SKM-1 (cell line): Measurements from ENCODE around the gene CAMK4.
"Not testable (repeated sequence)": the region's sequence is repeated elsewhere in the genome, so short reads cannot be mapped to it uniquely, and the experiment has no call there.

ENCODE experiments used
- DNase-seq: peaks from one replicate; lab custom pipeline; 2025; ENCODE audit not compliant: unreplicated experiment; lab: John Stamatoyannopoulos, UW

The CAMK4 gene

DNA sequence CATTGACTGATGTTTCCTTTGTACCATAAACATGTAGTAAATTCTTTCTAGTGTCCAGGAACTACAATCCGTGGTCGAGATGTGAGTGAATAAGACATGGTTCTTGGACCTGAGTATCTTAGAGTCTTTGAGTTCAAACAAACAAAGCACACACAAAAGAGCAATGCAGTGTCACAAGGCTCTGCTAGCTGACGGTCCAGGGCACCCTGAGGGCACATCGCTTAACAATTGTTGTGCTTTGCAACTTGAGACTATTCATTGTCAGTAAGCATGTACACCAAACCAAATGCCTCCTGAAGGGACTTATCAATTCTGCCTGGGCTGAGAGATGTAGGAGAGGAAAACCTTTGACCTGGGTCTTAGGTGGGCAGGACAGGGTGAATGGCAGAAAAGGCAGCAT is 84.8 kb downstream of the CAMK4 start:
- no peak for DNase-seq

- DNase-seq: no peak
Measured at GRCh38 chr5:111309384-111309783, 85.2 kb downstream of the CAMK4 start.

GRCh38 chr5:111310711-111311620 is 86.8 kb downstream of the CAMK4 start:
- no peak for DNase-seq

- no peak for DNase-seq
Measured at GRCh38 chr5:111311666-111312065, 87.5 kb downstream of the CAMK4 start.

- DNase-seq: no peak
Measured at GRCh38 chr5:111313017-111313724, 89.0 kb downstream of the CAMK4 start.

GRCh38 chr5:111320953-111321352 is 96.8 kb downstream of the CAMK4 start:
- no peak for DNase-seq

- DNase-seq: no peak
Measured at GRCh38 chr5:111321376-111321775, 97.2 kb downstream of the CAMK4 start.

GRCh38 chr5:111326551-111326950 is 102.4 kb downstream of the CAMK4 start:
- no peak for DNase-seq

DNA sequence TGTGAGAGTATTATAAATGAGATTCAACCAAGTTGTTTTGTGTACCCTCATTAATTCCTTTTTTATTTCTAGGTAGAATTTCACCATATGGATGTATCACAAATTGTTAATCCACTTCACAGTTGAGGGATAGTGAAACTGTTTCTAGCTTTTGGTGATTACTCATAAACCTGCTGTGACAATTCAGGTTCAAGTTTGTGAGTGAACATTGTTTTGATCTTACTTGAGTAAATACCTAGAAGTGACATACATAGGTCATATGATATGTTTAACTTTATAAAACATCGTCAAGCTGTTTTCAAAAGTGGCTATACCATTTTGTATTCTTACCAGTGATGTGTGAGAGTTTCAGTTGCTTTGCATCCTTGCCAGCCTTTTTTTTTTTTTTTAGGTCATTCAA is 112.9 kb downstream of the CAMK4 start:
- DNase-seq: no peak

- no peak for DNase-seq
Measured at GRCh38 chr5:111337688-111338087, 113.5 kb downstream of the CAMK4 start.

- DNase-seq: no peak
Measured at GRCh38 chr5:111345731-111346130, 121.5 kb downstream of the CAMK4 start.

DNA sequence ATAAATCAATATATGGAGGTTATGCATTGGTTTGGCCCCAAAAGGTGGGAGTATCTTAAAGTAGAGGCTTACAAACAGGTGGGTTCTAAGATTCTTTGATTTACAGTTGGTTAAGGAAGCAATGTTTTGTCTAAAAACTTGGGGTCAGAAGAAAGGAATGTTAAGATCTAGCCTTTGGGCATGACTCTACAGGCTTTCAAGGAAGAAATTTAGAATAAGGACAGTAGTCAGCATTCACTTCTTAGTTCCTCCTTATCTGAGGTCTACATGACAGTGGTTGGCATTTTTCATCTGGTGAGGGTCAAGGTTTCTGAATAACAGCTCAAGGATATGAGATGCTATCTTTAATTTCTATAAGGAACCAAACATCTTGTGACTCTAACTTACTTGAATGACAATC is 122.8 kb downstream of the CAMK4 start:
- no peak for DNase-seq

GRCh38 chr5:111348661-111349329 is 124.6 kb downstream of the CAMK4 start:
- no peak for DNase-seq

GRCh38 chr5:111349429-111349828 is 125.2 kb downstream of the CAMK4 start:
- DNase-seq: no peak

- DNase-seq: no peak
Measured at GRCh38 chr5:111353035-111353434, 128.9 kb downstream of the CAMK4 start.

GRCh38 chr5:111358726-111359125 is 134.5 kb downstream of the CAMK4 start:
- not testable (repeated sequence) for DNase-seq

DNA sequence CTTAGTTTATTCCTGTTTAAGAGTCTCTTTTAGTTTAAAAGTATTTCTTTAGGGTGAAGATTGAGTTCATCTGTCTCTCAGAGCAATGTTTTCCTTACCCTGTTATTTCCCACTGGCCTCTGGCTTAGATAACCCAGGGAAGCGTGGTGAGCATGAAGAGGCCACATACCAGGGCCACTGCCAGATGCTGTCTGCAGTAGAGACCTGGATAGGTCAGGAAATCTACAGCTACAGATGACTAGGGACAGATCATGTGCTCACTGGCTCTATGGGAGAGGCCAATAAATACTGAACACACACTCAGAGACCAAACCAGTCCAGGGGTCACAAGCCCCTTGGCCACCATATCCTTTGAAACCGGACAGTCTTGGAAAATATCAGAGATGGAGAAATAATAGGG is 136.0 kb downstream of the CAMK4 start:
- DNase-seq: no peak

DNA sequence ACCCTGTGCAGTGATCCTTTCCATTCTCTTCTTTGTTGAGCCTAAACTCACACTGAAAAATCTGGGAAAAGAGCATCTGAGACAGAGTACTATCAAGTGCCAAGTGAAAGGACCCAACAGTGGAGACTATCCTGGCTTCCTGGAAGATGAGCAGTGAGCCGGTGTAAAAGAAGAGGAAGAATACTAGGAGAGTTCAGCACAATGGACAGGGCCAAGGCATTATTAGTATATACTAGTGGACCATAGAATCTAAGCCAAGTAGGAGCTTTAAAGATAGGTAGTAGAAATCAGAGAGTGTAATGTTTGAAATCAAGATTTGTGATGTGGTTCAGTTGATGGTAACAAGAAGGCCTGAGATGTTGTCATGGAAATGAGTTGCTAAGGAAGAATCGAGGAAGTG is 140.8 kb downstream of the CAMK4 start:
- DNase-seq: no peak

DNA sequence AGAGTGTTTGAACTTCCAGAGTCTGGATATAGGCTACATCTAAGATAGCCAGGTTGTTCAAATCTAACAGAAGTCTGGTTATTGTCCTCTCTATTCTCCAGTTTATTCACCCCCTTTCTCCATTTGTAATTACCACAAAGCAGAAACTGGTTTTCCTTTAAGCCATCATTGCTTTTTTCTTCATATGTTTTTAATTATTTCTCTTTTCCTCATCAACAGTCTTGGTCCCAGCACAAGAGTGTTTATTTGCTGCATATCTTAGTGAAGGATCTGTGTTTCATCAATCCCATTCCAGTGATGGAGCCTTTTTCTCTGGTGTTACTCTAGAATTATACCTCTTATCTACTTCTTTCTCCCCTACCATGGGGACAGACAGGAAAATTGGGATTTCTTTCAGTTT is 142.2 kb downstream of the CAMK4 start:
- no peak for DNase-seq

DNA sequence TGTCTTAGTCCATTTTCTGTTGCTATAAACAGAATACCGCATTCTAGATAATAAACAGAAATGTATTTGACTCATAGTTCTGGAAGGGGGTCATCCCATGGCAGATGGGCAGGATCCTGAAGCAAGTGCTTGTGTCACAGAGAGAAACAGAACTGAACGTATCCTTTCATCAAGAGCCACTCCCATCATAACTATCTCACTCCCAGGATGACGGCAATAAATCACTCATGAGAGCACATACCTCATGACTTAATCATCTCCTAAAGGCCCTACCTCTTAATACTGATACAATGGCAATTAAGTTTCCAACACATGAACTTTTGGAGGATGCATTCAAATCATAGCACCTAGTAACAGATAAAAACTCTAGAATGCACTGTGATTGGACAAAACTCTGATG is 142.9 kb downstream of the CAMK4 start:
- DNase-seq: no peak

DNA sequence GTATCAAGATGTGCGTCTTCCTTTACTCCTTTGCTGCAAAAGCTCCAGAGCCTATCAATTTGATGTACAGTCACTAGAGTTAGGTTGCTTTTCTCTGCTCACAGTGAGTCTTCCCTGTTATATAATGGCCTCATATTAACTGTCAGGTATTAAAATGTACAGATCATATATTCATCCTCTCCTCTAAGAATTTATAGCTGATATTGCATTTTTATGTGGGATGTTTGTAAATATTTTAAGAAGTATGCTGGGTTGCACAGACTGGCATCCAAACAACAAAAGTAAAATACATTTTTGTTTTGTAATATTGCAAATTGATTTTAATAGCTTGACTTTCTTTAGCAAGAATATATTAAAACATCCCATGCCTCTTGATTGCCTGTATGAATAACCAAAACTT is 148.6 kb downstream of the CAMK4 start:
- DNase-seq: no peak

- DNase-seq: no peak
Measured at GRCh38 chr5:111374380-111374779, 150.2 kb downstream of the CAMK4 start.
